NCI-H774 (cell line): ENCODE results near the gene IGF2R.

ENCODE experiments used
- DNase-seq: peaks from one replicate; lab custom pipeline; 2025; lab: John Stamatoyannopoulos, UW

IGF2R gene

DNA sequence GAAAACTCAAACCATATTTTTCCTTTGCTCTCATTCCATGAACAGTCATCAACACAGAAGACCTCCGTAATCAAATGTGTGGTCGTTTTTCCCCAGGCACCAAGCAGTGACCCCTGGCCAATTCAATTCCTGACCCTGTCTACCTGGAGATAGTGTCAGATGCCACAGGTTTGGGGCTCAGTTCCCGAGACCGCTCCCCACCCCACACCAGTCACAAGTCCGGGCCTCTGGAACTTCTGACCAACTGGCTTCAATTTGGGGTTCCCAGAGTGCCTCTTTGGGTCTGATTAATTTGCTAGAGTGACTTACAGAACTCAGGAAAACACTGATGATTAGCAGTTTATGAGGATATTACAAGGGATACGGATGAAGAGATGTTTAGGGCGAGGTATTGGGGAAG, 6.0 kb downstream of the IGF2R start:
- no peak for DNase-seq

DNA sequence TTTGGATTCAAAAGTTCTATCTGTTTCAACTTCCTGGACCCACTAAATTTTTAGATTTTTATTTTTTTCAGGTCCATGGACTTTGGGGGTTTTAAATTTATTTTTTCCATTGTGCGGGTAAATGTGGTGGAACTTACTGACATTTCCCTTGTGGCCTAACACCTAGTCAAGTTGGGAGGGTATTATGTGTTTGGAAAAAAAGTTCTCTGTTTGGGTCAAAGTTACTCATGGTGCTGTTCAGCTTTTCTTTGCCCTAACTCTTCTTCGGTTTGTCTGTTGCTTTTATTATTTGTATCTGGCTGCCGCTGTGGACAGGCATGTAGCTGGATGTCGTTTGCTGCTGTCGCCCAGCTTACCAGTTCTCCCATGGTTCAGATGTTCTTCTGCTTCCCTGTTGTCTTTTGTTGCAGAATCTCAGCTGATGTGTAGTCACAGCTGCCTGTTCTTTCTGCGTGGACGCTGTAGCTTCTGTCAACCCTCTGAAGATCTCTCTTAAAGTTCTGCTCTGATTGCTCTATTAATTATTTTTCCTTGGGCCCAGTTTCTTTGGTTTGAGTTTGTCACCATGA, 7.9 kb downstream of the IGF2R start:
- DNase-seq = no peak

DNA sequence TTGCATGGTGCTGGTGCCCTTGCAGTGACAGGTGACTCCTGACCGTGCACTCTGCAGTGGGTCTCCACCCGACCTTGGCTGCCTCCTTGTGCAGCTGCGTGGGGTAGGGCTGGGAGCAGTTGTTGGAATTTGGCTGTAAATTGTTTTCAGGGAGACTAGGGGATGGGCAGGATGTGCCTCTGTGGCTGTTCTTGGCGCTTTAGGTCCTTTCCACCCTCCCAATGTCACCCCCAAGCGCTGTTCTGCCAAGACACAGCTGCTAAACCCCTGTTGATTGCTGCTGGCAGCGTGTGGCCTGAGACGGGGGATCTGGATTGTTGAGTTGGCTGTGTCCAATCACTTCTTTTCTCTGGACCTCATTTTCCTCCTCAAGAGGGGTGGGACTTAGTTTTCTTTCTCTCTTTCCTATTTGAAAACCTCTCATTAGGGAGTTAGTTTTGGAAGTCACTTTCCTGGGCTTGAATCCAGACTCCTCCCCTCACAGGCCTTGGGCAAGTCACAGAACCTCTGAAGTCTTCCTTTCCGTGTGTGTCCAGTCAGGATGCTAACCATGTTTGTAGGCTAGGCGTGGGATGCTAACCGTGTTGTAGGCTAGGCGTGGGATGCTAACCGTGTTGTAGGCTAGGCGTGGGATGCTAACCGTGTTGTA, 8.5 kb downstream of the IGF2R start:
- DNase-seq = no peak

GRCh38 chr6:159977904-159978268, 9.0 kb downstream of the IGF2R start:
- no peak for DNase-seq

DNA sequence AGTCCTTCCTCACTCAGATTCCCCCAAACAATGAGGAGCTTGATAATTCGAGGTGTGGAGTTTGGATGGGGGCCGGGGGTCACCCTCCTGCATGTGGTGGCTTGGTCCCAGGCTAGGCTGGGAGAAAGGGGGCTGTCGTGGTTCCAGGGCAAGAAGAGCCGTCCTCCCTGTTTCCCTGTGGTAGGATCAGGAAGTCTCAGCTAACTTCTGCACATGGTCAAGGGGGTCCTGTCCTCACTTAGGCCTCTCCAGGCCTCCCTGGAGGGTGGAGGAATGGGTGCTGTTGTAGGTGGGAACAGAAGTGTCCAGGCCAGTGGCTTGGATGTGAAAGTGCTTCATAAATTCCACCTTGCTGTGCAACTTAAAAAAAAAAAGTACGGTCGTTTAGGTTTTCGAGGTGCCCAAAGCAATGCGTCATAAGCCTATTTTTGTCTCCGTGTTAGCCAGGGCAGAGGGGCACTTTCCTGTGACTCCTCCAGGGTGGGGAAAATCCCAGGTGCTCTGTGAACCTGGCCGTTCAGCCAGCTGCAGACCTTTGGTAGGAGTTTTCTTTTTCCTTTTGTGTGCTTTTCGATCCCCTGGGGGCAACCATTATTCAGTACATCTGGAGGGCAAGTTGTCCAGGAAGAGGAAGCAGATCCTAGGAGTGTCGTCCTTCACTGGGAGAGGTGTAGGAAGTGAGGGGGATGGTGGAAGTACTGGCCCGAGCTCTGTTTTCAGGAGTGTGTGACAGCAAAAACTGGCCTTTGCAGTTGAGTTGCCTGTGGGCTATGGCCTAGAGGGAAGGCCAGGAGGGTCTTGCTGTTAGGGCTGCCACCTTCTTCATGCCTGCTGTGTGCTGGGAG, 9.6 kb downstream of the IGF2R start:
- DNase-seq = no peak

DNA sequence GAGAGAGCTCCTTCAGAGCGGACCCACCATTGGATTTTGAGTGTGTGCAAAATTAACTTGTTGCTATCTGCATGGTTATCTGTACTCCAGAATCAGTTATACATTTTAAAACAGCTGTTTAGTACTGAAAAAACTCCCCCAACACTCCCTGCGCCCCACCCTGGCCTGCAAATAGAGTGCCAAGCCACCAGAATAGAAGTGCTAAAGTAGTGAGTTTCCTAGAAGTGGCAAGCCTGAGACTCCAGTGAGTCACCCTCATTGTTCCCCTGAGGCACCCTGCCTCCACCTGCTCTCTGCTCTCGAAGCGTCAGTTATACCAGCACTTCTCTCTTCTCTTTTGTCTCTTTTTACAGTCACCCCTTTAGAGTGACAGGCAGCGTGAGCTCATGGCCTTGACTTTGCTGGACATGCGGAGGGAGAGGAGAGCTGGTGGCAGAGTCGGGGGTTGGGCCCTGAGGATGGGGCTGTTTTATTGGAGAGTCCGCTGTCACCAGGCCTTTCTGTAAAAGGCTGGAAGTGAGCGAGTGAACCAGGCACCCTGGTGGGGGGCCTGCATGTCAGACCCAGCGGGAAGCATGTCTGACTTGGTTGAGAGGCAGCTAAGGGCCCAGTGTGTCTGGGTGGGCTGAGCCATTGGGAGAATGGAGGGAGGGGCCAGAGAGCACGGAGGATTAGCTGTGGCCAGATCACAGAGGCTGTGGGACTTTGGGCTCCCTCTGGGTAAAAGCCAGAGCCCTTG, 10.4 kb downstream of the IGF2R start:
- peak; percentile 64 for DNase-seq

DNA sequence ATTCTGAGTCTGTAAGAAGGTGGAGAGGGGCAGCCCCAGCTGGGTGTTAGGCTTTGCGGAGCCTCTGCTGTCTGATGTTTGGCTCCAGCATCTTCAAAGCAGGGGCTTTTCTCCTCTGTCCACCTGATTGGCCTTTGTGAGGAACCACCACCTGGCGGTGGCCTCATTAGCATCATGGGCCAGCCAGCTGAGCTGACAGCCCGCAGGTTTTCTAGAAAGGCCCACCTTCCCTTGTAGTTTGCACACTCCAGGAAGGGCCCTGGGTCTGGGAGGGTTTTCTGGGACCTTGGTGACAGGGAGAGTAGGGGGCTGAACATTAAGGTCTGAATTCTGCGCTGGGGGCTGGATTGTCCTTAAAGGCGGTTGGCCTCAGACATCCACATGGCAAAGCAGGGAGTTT, 11.6 kb downstream of the IGF2R start:
- DNase-seq = no peak

GRCh38 chr6:159981071-159981402, 12.2 kb downstream of the IGF2R start:
- no peak for DNase-seq

- no peak for DNase-seq
These were observed 12.7 kb downstream of the IGF2R start for GRCh38 chr6:159981403-159982245.

- no peak for DNase-seq
These were observed 14.0 kb downstream of the IGF2R start for GRCh38 chr6:159982731-159983506.

- no peak for DNase-seq
These were observed 14.8 kb downstream of the IGF2R start for GRCh38 chr6:159983641-159984080.

DNA sequence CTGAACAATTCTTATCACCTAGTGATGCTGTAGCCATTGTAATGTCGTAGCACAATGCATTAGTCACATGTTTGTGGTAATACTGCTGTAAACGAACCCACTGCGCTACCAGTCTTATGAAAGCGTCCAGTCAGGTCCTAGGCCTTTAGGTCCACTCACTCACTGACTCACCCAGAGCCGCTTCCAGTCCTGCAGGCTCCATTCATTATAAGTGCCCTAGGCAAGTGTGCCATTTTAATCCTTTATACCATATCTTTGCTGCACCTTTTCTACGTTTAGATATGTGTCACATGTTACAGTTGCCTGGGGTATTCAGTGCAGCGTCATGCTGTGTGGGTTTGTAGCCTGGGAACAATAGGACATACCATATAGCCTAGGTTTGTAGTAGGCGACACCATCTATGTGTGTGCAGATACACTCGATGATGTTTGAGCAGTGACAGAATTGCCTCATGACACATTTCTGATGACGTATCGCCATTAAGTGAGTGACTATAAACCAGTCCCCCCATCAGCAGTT, 15.4 kb downstream of the IGF2R start:
- DNase-seq = no peak

DNA sequence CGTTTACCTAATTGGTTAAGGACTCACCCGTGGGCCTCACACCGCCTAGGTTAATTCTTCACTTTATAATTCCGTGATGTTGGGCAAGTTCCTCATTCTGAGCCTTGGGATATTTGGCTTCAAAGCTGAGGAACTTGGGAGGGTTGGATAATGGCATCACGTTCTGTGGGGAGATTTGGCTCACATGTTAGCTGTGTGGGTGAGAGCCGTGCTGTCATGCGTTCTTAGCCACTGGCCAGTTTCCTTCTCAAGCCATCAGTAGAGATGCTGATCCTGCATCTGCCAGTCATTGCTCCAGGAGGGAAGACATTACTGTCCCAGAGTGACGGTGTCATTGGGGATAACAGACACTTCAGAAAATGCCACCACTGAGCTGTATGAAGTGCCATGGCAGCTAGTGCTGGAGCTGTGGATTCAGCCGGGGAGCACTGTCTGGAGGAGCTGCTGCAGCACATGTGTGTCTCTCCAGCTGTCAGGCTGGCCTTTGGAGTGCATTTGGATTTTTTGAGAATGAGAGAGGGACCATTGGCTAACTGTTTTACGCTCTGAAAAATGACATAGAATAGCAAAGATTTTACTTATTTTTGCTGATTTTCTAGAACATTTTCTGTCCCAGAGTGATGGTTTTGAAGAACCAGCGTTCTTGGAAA, 16.5 kb downstream of the IGF2R start:
- no peak for DNase-seq

DNA sequence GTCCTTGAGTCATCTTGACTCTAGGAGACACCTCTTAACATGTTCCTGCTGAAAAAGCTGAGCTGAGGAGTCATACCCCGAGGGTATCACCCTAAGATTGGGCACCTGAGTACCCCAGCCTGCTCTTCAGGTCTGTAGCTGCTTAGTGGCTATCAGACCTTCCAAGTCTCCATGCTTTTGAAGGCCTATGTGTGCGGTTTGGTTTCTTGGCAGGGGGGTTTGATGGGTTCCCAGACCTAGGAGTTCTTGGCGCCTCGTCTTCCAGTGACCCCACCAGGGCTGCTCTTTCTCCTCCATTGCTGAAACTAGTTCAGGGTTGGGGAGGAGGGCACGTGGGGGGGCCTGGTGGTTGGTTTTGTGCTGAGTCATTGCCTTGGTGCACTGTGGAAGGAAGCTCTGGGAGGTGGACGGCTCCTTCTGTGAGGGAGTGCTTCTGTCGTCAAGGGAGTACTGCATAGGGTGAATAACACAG, 20.1 kb downstream of the IGF2R start:
- no peak for DNase-seq

DNA sequence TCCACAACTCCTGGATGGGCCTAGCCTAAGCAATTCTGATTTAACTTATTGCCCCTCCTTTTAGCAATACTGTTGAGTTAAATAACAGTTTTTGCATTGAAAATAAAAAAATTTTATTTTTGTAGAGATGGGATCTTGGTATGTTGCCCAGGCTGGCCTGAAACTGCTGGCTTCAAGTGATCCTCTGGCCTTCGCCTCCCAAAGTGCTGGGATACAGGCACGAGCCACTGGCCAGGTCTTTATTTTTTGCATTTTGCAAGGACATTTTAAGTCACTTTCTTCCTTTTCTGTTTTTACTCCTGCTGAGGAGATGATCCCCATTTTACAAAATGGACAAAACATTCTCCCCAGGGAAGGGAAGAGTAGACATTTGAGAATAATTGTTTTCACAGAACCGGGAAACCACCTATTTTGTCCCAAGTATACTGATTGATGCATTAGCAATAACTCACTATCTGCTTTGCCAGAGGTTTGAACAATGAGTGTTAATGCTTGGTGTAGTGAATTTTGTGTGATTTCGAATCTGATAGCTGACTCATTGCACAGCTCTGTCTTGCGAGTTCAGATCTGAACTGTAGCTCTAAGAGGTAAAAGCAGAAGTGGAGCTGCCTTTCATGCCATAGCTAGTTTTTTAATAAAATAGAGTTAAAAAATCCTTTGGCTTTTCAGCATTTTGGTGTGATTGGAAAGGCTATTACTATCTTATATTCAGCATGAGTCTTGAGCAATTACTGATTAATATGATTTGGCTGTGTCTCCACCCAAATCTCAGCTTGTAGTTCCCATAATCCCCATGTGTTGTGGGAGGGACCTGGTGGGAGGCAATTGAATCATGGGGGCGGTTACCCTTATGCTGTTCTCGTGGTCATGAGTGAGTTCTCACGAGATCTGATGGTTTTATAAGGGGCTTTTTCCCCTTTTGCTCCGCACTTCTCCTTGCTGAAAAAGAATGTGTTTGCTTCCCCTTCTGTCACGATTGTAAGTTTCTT, 20.9 kb downstream of the IGF2R start:
- DNase-seq = no peak

- no peak for DNase-seq
These were observed 23.5 kb downstream of the IGF2R start for GRCh38 chr6:159992366-159992765.

GRCh38 chr6:159995405-159995804, 26.5 kb downstream of the IGF2R start:
- no peak for DNase-seq

DNA sequence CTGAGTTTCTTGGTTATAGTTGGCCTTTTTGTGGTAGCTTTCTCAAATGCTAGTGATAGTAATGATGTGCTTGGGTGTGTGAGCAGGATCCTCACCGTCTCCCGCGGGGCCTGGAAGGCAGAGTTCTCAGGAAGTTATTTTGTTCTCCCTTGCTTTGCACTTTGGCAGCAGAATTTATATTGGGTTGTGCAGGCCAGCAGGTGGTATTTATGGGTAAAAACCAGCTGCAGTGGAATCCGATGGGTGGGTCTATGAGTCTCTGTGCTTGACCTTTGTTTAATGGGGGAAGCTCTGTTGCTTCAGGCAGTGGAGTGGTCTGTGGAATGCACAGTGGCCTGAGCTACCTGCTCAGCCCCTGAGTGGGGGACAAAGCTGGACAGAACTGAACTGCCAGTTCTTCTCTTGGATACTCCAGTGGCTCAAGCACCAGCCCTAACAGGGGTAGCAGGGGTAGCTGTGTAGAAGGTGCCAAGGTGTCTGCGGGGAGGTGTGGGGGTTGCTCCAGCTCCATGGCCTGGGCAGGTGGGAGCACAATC, 27.3 kb downstream of the IGF2R start:
- DNase-seq = no peak
